Stomach (tissue), 9 donors: Measurements from ENCODE around the gene C9orf153. TPM values are rescaled to one million over a fixed set of nuclear protein-coding genes. Genes with fewer than 3 reads are reported as not detected.

ENCODE experiments used
- DNase-seq, 2 donors: peaks; one replicate each; pipeline versions ENCODE4 v3.0.0 to v3.0.0-alpha.2; 2013 to 2019
- H3K27ac ChIP-seq, 5 donors: fragments of 200-600 bp in 4 of 5; sonication (generic) in 4 of 5; one replicate each; pipeline ENCODE4 v1.5.1; 2013 to 2019; ENCODE audit warnings: mild to moderate bottlenecking in 1 of 5, moderate library complexity in 1 of 5
- H3K27me3 ChIP-seq, 3 donors: fragments of 200-600 bp; sonication (generic); one replicate each; pipeline ENCODE4 v1.5.1; 2017 to 2019; ENCODE audit warnings: mixed run types in 1 of 3
- H3K36me3 ChIP-seq, 4 donors: fragments of 200-600 bp; sonication (generic); 1 replicate in 3 of 4; 2 replicates in 1 of 4; pipeline ENCODE4 v1.5.1; 2016 to 2019
- H3K4me1 ChIP-seq, 4 donors: fragments of 200-600 bp; sonication (generic); one replicate each; pipeline ENCODE4 v1.5.1; 2016 to 2019
- H3K4me3 ChIP-seq, 4 donors: fragments of 200-600 bp; sonication (generic) in 3 of 4; one replicate each; pipeline ENCODE4 v1.5.1; 2016 to 2019; ENCODE audit warnings: mild to moderate bottlenecking in 1 of 4
- H3K9me3 ChIP-seq, 4 donors: fragments of 200-600 bp; sonication (generic); one replicate each; pipeline ENCODE4 v1.5.1; 2016 to 2019
- EP300 ChIP-seq: sonication (generic); formaldehyde crosslinking; IDR thresholded peaks from one replicate; pipeline ENCODE4 v1.6.1; 2017; ENCODE audit warnings: antibody characterized with exemption
- POLR2A ChIP-seq, 4 donors: fragments of 450-650 bp; IDR thresholded peaks; one replicate each; pipeline ENCODE4 v1.6.1; 2016; ENCODE audit warnings: antibody characterized with exemption in 4 of 4, control low read depth in 2 of 4, mild to moderate bottlenecking in 1 of 4, moderate library complexity in 1 of 4
- POLR2AphosphoS5 ChIP-seq, 3 donors: sonication (generic); formaldehyde crosslinking; IDR thresholded peaks; one replicate each; pipeline ENCODE4 v1.6.1; 2016; ENCODE audit warnings: antibody characterized with exemption in 3 of 3
- WGBS, 5 donors: extraction: QIAGEN DNeasy Blood & Tissue Kit in 3 of 5; methylation state at CpG; one replicate each; pipeline versions ENCODE4 v1.1.5 to v1.1.7; 2013 to 2018; 5-methylcytosine and 5-hydroxymethylcytosine counted together
- intact Hi-C: fragments of 100-400 bp; cut with DNase I; formaldehyde crosslinking; loops from one replicate; pipeline ENCODE4 v1.15.1; 2023; ENCODE audit warnings: low total_unique reads
- polyA plus RNA-seq, 3 donors: library from polyadenylated mRNA; stranded (reverse); fragments of 200-250 nt; gene quantifications; one replicate each; pipeline ENCODE4 v1.2.3, GENCODE V29; 2013
- total RNA-seq, 5 donors: library from RNA; depleted of rRNA; stranded (reverse); fragments of >200 nt; gene quantifications; one replicate each; pipeline versions ENCODE4 v1.1.0 to v1.2.3, GENCODE V29; 2014 to 2016
- TF ChIP-seq, protein P1 (sequence below), 7 experiments: fragments of 450-650 bp in 4 of 7; fragments of 200-600 bp in 3 of 7; sonication (generic) in 3 of 7; IDR thresholded peaks; one replicate each; pipeline ENCODE4 v1.5.1; 2016 to 2019; ENCODE audit warnings: antibody characterized with exemption in 7 of 7, control low read depth in 2 of 7, mild to moderate bottlenecking in 1 of 7
- donor health status: healthy with polysubstance abuse.
- donor health status: Bipolar disorder and iron deficiency.
- donor health status: healthy.

Gene C9orf153
- total and polyA plus RNA-seq, 8 donors = 0.92 TPM; not detected in 7

- Histone ChIP-seq H3K4me3 (peak within 1 kb of the TSS; percentile 66 to 95 (median 89)), H3K36me3 (peaks cover 0 to 9% (median 3%) of the 10 kb centered on the region in 4 donors), H3K9me3 (no peaks in the 10 kb centered on the region), H3K4me1 (peaks cover 21 to 49% (median 33%) of the 10 kb centered on the region in 4 donors), H3K27me3 (no peaks in the 10 kb centered on the region), H3K27ac (peak within 1 kb of the TSS; percentile 92 to 99 (median 98))
- intact Hi-C loops = no loop called here
- WGBS, 5 donors = 0 to 1% (median 0%) methylated on average over 6 to 101 of the region's 101 CpGs
- TF ChIP-seq POLR2AphosphoS5 (IDR thresholded peaks at IDR 0.05) (peak; percentile 80 to 91 (median 90)), EP300 (no peak), POLR2A (IDR thresholded peaks at IDR 0.05) (peak in 2 of 4 donors; percentile 64 to 84)
- TF ChIP-seq, protein P1, sequence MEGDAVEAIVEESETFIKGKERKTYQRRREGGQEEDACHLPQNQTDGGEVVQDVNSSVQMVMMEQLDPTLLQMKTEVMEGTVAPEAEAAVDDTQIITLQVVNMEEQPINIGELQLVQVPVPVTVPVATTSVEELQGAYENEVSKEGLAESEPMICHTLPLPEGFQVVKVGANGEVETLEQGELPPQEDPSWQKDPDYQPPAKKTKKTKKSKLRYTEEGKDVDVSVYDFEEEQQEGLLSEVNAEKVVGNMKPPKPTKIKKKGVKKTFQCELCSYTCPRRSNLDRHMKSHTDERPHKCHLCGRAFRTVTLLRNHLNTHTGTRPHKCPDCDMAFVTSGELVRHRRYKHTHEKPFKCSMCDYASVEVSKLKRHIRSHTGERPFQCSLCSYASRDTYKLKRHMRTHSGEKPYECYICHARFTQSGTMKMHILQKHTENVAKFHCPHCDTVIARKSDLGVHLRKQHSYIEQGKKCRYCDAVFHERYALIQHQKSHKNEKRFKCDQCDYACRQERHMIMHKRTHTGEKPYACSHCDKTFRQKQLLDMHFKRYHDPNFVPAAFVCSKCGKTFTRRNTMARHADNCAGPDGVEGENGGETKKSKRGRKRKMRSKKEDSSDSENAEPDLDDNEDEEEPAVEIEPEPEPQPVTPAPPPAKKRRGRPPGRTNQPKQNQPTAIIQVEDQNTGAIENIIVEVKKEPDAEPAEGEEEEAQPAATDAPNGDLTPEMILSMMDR (IDR thresholded peaks at IDR 0.05) = no peak
- peak; percentile 98 to 99 for DNase-seq
Observed at GRCh38 chr9:86282077-86282978, 22.9 kb upstream of the C9orf153 start, which contains the start of gene ISCA1. TSS of gene ISCA1 (minus strand) at chr9:86282538. CDS start at chr9:86282458, 80 bp downstream.

DNA sequence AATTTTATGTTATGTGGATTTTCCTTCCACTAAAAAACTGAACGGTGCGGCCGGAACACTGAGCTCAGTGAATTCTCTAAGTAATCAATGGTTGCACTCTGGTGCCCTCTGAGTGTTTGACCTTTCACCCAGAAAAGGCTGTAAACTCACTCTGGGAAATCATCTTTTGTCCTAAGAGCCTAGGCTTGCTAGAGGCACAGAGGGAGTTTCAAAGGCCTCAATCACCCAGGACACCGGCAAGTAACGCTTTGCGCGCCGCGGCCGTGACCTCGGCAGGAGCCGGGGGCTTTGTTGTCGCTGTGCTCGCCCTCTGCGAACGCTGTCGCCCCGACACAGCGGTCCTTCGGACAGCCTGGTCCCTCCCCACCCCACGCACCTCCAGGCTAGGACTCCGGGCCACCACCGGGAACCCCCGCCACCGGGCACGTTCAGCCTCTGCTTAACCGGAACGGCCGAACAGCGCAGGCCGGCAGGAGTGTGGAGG, 22.2 kb upstream of the C9orf153 start:
- Histone ChIP-seq H3K27me3 (no peaks in the 10 kb centered on the region), H3K4me1 (peaks cover 21 to 51% (median 36%) of the 10 kb centered on the region in 4 donors), H3K36me3 (peaks cover 0 to 5% (median 0%) of the 10 kb centered on the region in 4 donors), H3K27ac (peak overlapping the region; percentile 92 to 99 (median 98)), H3K4me3 (peak overlapping the region; percentile 66 to 95 (median 89)), H3K9me3 (no peaks in the 10 kb centered on the region)
- WGBS, 5 donors = 0 to 1% (median 1%) methylated on average over 3 to 31 of the region's 31 CpGs
- DNase-seq = no peak
- intact Hi-C loops = no loop called here
- no peak for TF ChIP-seq POLR2AphosphoS5 (IDR thresholded peaks at IDR 0.05)
- no peak for TF ChIP-seq POLR2A (IDR thresholded peaks at IDR 0.05)

DNA sequence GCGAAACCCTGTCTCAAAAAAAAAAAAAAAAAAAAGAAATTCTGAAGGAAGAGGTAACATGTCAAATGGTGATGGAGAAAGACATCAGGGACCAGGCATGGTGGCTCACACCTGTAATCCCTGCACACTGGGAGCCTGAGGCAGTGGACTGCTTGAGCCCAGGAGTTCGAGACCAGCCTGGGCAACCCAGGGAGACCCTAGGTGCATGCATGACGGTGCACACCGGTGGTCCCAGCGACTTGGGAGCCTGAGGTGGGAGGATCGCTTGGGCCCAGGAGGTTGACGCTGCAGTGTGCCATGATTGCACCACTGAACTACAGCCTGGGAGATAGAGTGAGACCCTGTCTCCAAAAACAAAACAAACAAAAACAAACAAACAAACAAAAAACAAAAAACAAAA, 21.1 kb upstream of the C9orf153 start:
- 91 to 97% (median 95%) methylated on average over 7 of the region's 7 CpGs for WGBS, 5 donors
- Histone ChIP-seq H3K4me1 (peaks cover 21 to 61% (median 43%) of the 10 kb centered on the region in 4 donors), H3K9me3 (no peaks in the 10 kb centered on the region), H3K27me3 (no peaks in the 10 kb centered on the region), H3K4me3 (peak overlapping the region in 2 of 4 donors; percentile 89), H3K27ac (no peak overlapping the region), H3K36me3 (no peaks in the 10 kb centered on the region)
- TF ChIP-seq, protein P1 (IDR thresholded peaks at IDR 0.05) = no peak
- TF ChIP-seq POLR2AphosphoS5 (IDR thresholded peaks at IDR 0.05) (no peak), EP300 (no peak)
- intact Hi-C loops = no loop called here
- no peak for DNase-seq

GRCh38 chr9:86279839-86280238, 20.4 kb upstream of the C9orf153 start:
- peaks cover 21 to 69% (median 47%) of the 10 kb centered on the region in 4 donors for H3K4me1 ChIP-seq
- H3K4me3 ChIP-seq = no peak overlapping the region
- H3K27ac ChIP-seq = no peak overlapping the region
- no peaks in the 10 kb centered on the region for H3K36me3 ChIP-seq
- DNase-seq = no peak
- intact Hi-C loops = no loop called here
- TF ChIP-seq EP300 = no peak
- TF ChIP-seq POLR2A (IDR thresholded peaks at IDR 0.05) = no peak
- TF ChIP-seq POLR2AphosphoS5 (IDR thresholded peaks at IDR 0.05) = no peak
- TF ChIP-seq, protein P1 (IDR thresholded peaks at IDR 0.05) = no peak
- no peaks in the 10 kb centered on the region for H3K27me3 ChIP-seq
- WGBS, 5 donors = 68 to 83% (median 78%) methylated on average over 3 of the region's 3 CpGs
- H3K9me3 ChIP-seq = no peaks in the 10 kb centered on the region
